ENCODE results near the gene MCL1. TPM values are rescaled to one million over a fixed set of nuclear protein-coding genes. Genes with fewer than 3 reads are reported as not detected.

Gene MCL1
- total RNA-seq, 1 donor from 2014 or later: 255 TPM

DNA sequence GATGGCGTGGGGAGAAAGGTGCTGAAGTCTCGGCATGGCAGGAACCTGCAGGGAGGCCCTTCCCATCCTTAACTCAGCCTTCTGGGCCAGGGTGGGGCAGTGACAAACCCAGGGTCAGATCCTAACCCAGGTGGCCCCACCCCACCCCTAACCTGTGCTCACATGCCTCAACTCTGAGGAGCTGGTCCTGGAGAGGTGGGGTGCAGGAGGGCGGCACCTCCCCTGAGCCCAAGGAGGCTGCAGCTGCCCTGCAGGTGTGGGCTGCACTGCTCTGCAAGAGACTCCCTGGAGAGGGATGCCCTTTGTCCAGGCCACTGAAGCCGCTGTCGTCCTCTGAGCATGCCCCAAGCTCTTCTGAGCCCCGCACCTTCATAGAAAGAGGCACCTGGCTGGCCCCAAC is 45.4 kb downstream of the MCL1 start:
- H3K4me3 Mint-ChIP-seq (ENCODE audit: unreplicated experiment): no peak overlapping the region
- no peak overlapping the region for H3K27ac Mint-ChIP-seq (ENCODE audit: unreplicated experiment)
- H3K36me3 Mint-ChIP-seq (ENCODE audit: low read depth): no peaks in the 10 kb centered on the region
- no peaks in the 10 kb centered on the region for H3K27me3 Mint-ChIP-seq (ENCODE audit: low read depth)
- H3K4me1 Mint-ChIP-seq (ENCODE audit: low read depth): peaks cover 35% of the 10 kb centered on the region
- TF ChIP-seq, protein P1, sequence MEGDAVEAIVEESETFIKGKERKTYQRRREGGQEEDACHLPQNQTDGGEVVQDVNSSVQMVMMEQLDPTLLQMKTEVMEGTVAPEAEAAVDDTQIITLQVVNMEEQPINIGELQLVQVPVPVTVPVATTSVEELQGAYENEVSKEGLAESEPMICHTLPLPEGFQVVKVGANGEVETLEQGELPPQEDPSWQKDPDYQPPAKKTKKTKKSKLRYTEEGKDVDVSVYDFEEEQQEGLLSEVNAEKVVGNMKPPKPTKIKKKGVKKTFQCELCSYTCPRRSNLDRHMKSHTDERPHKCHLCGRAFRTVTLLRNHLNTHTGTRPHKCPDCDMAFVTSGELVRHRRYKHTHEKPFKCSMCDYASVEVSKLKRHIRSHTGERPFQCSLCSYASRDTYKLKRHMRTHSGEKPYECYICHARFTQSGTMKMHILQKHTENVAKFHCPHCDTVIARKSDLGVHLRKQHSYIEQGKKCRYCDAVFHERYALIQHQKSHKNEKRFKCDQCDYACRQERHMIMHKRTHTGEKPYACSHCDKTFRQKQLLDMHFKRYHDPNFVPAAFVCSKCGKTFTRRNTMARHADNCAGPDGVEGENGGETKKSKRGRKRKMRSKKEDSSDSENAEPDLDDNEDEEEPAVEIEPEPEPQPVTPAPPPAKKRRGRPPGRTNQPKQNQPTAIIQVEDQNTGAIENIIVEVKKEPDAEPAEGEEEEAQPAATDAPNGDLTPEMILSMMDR (IDR thresholded peaks at IDR 0.05): no peak
- no peaks in the 10 kb centered on the region for H3K9me3 Mint-ChIP-seq (ENCODE audit: low read depth)
- DNase-seq (ENCODE audit: low spot score): no peak

DNA sequence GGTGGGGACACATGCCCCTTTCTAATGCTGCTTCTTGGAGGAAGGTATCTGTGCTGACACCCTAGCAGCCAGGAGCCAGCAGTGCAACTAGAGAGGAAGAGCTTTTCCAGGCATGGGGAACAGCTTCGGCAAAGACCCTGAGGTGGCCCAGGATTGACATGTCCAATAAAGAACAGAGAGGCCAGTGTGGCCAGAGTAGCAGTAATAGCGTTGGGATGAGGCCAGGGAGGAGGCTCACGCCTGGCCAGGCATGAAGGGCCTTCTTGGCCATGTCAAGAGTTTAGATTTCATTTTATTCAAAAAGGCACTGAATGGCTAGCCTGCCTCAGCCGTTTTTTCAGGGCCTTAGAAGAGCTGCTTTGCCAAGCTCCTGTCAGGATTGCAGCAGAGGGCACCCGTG is 46.5 kb downstream of the MCL1 start:
- DNase-seq (ENCODE audit: low spot score): no peak
- Mint-ChIP-seq H3K9me3 (ENCODE audit: low read depth) (no peaks in the 10 kb centered on the region), H3K4me3 (ENCODE audit: unreplicated experiment) (no peak overlapping the region), H3K4me1 (ENCODE audit: low read depth) (peaks cover 30% of the 10 kb centered on the region), H3K27ac (ENCODE audit: unreplicated experiment) (no peak overlapping the region), H3K36me3 (ENCODE audit: low read depth) (no peaks in the 10 kb centered on the region), H3K27me3 (ENCODE audit: low read depth) (no peaks in the 10 kb centered on the region)
- TF ChIP-seq, protein P1 (IDR thresholded peaks at IDR 0.05): peak; percentile 34

DNA sequence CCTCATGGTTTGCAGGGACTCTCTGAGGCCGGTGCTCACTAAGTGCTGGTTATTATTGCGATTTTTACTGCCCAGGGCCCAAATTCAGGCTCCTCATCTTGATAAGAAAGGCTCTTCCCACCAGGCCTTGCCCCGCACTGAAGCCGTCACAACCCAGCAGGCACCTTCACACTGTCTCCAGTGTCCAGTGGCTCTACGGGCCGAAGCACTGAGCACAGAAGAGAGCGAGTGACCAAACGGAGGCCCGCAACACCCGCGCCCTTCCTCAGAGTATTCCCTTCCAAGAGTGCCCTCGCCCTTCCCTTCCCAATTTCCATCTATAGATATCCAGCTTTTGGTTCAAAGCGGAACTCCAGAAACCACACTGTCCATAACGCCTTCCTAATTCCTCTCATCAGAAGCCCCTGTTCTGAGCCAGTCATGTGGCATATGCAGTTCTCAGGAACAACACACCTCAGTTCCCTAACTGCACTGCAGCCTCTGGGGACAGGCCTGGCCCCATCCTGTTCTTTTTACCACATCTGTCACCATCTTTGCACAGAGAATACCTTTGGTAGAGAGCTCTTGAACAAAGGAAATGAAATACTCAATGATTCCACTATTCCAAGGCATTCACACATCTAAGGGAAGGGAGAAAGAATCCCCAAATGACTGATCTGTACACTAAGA is 48.8 kb downstream of the MCL1 start:
- Mint-ChIP-seq H3K27ac (ENCODE audit: unreplicated experiment) (no peak overlapping the region), H3K9me3 (ENCODE audit: low read depth) (no peaks in the 10 kb centered on the region), H3K36me3 (ENCODE audit: low read depth) (no peaks in the 10 kb centered on the region), H3K27me3 (ENCODE audit: low read depth) (no peaks in the 10 kb centered on the region), H3K4me1 (ENCODE audit: low read depth) (peaks cover 19% of the 10 kb centered on the region), H3K4me3 (ENCODE audit: unreplicated experiment) (no peak overlapping the region)
- DNase-seq (ENCODE audit: low spot score): no peak
- TF ChIP-seq, protein P1 (IDR thresholded peaks at IDR 0.05): no peak

DNA sequence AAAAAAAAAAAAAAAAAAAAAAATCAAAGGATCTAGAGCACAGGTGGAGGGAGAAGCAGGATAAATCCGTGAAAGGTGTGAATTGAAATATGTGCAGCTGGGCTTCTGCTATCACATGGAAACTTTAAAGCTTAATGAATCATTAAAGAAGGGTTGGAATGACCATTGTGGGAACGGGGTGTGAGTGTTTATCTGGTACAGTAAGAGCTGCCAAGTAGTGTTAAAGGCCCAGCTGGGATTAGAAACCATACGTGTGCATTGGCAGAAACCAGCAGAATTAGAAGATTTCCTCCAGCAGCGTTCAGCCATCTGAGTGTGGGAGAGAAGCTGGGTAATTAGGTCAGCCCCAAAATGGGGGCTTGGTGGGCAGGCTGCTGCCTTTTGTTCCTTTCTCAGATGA is 50.4 kb downstream of the MCL1 start:
- H3K9me3 Mint-ChIP-seq (ENCODE audit: low read depth): no peaks in the 10 kb centered on the region
- no peak overlapping the region for H3K27ac Mint-ChIP-seq (ENCODE audit: unreplicated experiment)
- no peak overlapping the region for H3K4me3 Mint-ChIP-seq (ENCODE audit: unreplicated experiment)
- DNase-seq (ENCODE audit: low spot score): no peak
- H3K27me3 Mint-ChIP-seq (ENCODE audit: low read depth): no peaks in the 10 kb centered on the region
- no peaks in the 10 kb centered on the region for H3K36me3 Mint-ChIP-seq (ENCODE audit: low read depth)
- TF ChIP-seq, protein P1 (IDR thresholded peaks at IDR 0.05): no peak
- H3K4me1 Mint-ChIP-seq (ENCODE audit: low read depth): peaks cover 16% of the 10 kb centered on the region

DNA sequence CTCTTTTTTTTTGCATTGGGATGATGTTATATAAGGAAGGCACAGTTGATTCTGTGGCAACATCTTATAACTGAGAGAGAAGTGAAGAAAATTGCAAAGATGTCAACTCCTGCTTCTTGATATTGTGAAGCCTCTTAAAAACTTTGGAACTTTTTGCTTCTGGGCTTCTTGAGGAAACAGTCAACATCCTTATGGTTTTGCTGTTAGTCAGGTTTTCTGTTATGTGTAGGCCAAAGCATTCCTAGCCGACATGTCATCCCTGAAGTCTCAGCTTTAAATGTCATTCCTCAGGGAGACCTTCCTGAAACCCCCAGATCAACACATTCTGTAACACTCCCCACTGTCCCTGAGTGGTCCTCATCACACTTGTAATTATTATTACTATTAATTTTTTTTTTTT is 51.2 kb downstream of the MCL1 start:
- DNase-seq (ENCODE audit: low spot score): no peak
- Mint-ChIP-seq H3K36me3 (ENCODE audit: low read depth) (no peaks in the 10 kb centered on the region), H3K4me1 (ENCODE audit: low read depth) (peaks cover 16% of the 10 kb centered on the region), H3K9me3 (ENCODE audit: low read depth) (no peaks in the 10 kb centered on the region), H3K27me3 (ENCODE audit: low read depth) (no peaks in the 10 kb centered on the region), H3K4me3 (ENCODE audit: unreplicated experiment) (no peak overlapping the region), H3K27ac (ENCODE audit: unreplicated experiment) (no peak overlapping the region)
- TF ChIP-seq, protein P1 (IDR thresholded peaks at IDR 0.05): no peak

Data from chondrocyte (in vitro differentiated cells).